H9 (cell line): ENCODE data around the gene CELF3. TPM values are rescaled to one million over a fixed set of nuclear protein-coding genes. Genes with fewer than 3 reads are reported as not detected.

Experiments used
- DNase-seq: peaks from one replicate; pipeline ENCODE4 v3.0.0-alpha.2; 2017
- H2AFZ ChIP-seq: one replicate; pipeline ENCODE4 v1.6.1; 2013; ENCODE audit warnings: mild to moderate bottlenecking, low read length, control low read depth, moderate library complexity
- H2AK5ac ChIP-seq: 2 replicates; pipeline ENCODE4 v1.6.1; 2013; ENCODE audit warnings: low read length, control low read depth, mixed read lengths; ENCODE audit not compliant: insufficient read length
- H2BK120ac ChIP-seq: one replicate; pipeline ENCODE4 v1.6.1; 2013; ENCODE audit warnings: low read depth, mild to moderate bottlenecking, low read length, control low read depth, inconsistent platforms; ENCODE audit not compliant: poor library complexity, severe bottlenecking
- H2BK12ac ChIP-seq: 2 replicates; pipeline ENCODE4 v1.6.1; 2013; ENCODE audit warnings: low read length, control low read depth, mixed read lengths, low read depth; ENCODE audit not compliant: insufficient read length
- H2BK15ac ChIP-seq: 2 replicates; pipeline ENCODE4 v1.6.1; 2013; ENCODE audit warnings: low read depth, low read length, control low read depth
- H2BK20ac ChIP-seq: one replicate; pipeline ENCODE4 v1.6.1; 2013; ENCODE audit warnings: low read depth, mild to moderate bottlenecking, low read length, control low read depth, inconsistent platforms; ENCODE audit not compliant: poor library complexity, severe bottlenecking
- H2BK5ac ChIP-seq: 2 replicates; pipeline ENCODE4 v1.6.1; 2013; ENCODE audit warnings: low read length, control low read depth, mixed read lengths; ENCODE audit not compliant: insufficient read length
- H3K14ac ChIP-seq: 2 replicates; pipeline ENCODE4 v1.6.1; 2013; ENCODE audit warnings: low read length, control low read depth; ENCODE audit not compliant: insufficient read depth
- H3K18ac ChIP-seq: 2 replicates; pipeline ENCODE4 v1.6.1; 2013; ENCODE audit warnings: low read depth, mild to moderate bottlenecking, mixed read lengths, low read length, control low read depth; ENCODE audit not compliant: insufficient read length
- H3K23ac ChIP-seq: 2 replicates; pipeline ENCODE4 v1.6.1; 2013; ENCODE audit warnings: low read length, control low read depth, mixed read lengths, low read depth; ENCODE audit not compliant: insufficient read length
- H3K23me2 ChIP-seq: 2 replicates; pipeline ENCODE4 v1.6.1; 2013; ENCODE audit warnings: low read depth, mild to moderate bottlenecking, mixed read lengths, low read length, control low read depth; ENCODE audit not compliant: insufficient read length, poor library complexity, severe bottlenecking
- H3K27ac ChIP-seq: 2 replicates; pipeline ENCODE4 v1.5.1; 2013; ENCODE audit warnings: low read length, control low read depth, mixed read lengths, low read depth; ENCODE audit not compliant: insufficient read length
- H3K27me3 ChIP-seq: 2 replicates; pipeline ENCODE4 v1.6.1; 2013; ENCODE audit warnings: low read length, control low read depth, inconsistent platforms; ENCODE audit not compliant: insufficient read depth
- H3K4ac ChIP-seq: 2 replicates; pipeline ENCODE4 v1.6.1; 2013; ENCODE audit warnings: low read depth, mild to moderate bottlenecking, control low read depth, inconsistent platforms, low read length, moderate library complexity
- H3K4me1 ChIP-seq: 2 replicates; pipeline ENCODE4 v1.6.1; 2013; ENCODE audit warnings: low read length, control low read depth, inconsistent platforms; ENCODE audit not compliant: insufficient read depth
- H3K4me2 ChIP-seq: 2 replicates; pipeline ENCODE4 v1.6.1; 2013; ENCODE audit warnings: low read length, control low read depth, mixed read lengths; ENCODE audit not compliant: insufficient read length, insufficient read depth
- H3K56ac ChIP-seq: 2 replicates; pipeline ENCODE4 v1.6.1; 2013; ENCODE audit warnings: low read depth, mild to moderate bottlenecking, mixed read lengths, low read length, control low read depth; ENCODE audit not compliant: insufficient read length
- H3K79me1 ChIP-seq: 2 replicates; pipeline ENCODE4 v1.6.1; 2013; ENCODE audit warnings: low read depth, mild to moderate bottlenecking, moderate library complexity, low read length, control low read depth, inconsistent platforms; ENCODE audit not compliant: insufficient read depth, poor library complexity, severe bottlenecking
- H3K79me2 ChIP-seq: 2 replicates; pipeline ENCODE4 v1.6.1; 2013; ENCODE audit warnings: low read length, control low read depth, inconsistent platforms; ENCODE audit not compliant: insufficient read depth
- H3K9ac ChIP-seq: 2 replicates; pipeline ENCODE4 v1.6.1; 2013; ENCODE audit warnings: low read length, control low read depth, mixed read lengths; ENCODE audit not compliant: insufficient read length; ENCODE audit errors: extremely low read depth
- H3K9me3 ChIP-seq: one replicate; pipeline ENCODE4 v1.6.1; 2013; ENCODE audit warnings: low read depth, low read length, inconsistent platforms; ENCODE audit not compliant: control insufficient read depth
- H3T11ph ChIP-seq: one replicate; pipeline ENCODE4 v1.6.1; 2013; ENCODE audit warnings: mild to moderate bottlenecking, low read length, control low read depth, inconsistent platforms
- H4K20me1 ChIP-seq: one replicate; pipeline ENCODE4 v1.6.1; 2013; ENCODE audit not compliant: control insufficient read depth, insufficient read length, insufficient read depth
- H4K5ac ChIP-seq: 2 replicates; pipeline ENCODE4 v1.6.1; 2013; ENCODE audit warnings: low read depth, mild to moderate bottlenecking, mixed read lengths, low read length, control low read depth; ENCODE audit not compliant: insufficient read length
- H4K8ac ChIP-seq: replicated peaks from 2 replicates; pipeline ENCODE4 v1.6.1; 2013; ENCODE audit warnings: low read length, control low read depth, mixed read lengths, low read depth; ENCODE audit not compliant: insufficient read length
- H4K91ac ChIP-seq: 2 replicates; pipeline ENCODE4 v1.6.1; 2013; ENCODE audit warnings: low read depth, mild to moderate bottlenecking, moderate library complexity, mixed read lengths, low read length, control low read depth; ENCODE audit not compliant: insufficient read length
- H3K27ac Mint-ChIP-seq, 3 experiments: 2 replicates in 2 of 3; 3 replicates in 1 of 3; pipeline ENCODE4 v1.8.0; 2020 to 2021; ENCODE audit warnings: mixed read lengths in 3 of 3, mild to moderate bottlenecking in 1 of 3, moderate library complexity in 1 of 3
- H3K27me3 Mint-ChIP-seq: 2 replicates; pipeline ENCODE4 v1.8.0; 2021; ENCODE audit warnings: low read depth, mild to moderate bottlenecking, moderate library complexity, mixed read lengths
- H3K36me3 Mint-ChIP-seq, 3 experiments: 2 replicates in 2 of 3; 3 replicates in 1 of 3; pipeline ENCODE4 v1.8.0; 2020 to 2021; ENCODE audit warnings: low read depth in 3 of 3, mixed read lengths in 3 of 3; ENCODE audit not compliant: insufficient read depth in 1 of 3
- H3K4me1 Mint-ChIP-seq, 2 experiments: 2 replicates each; pipeline ENCODE4 v1.8.0; 2020; ENCODE audit warnings: mixed read lengths in 2 of 2
- H3K4me3 Mint-ChIP-seq, 2 experiments: 2 replicates in 1 of 2; 3 replicates in 1 of 2; pipeline ENCODE4 v1.8.0; 2020 to 2021; ENCODE audit warnings: mild to moderate bottlenecking in 2 of 2, mixed read lengths in 2 of 2, moderate library complexity in 1 of 2
- H3K9me3 Mint-ChIP-seq, 2 experiments: 2 replicates in 1 of 2; 3 replicates in 1 of 2; pipeline ENCODE4 v1.8.0; 2020; ENCODE audit warnings: mild to moderate bottlenecking in 2 of 2, mixed read lengths in 2 of 2, moderate library complexity in 1 of 2
- WGBS: extraction: QIAGEN DNeasy Blood & Tissue Kit; methylation state at CpG from one replicate; pipeline ENCODE4 v1.1.7; 2013; ENCODE audit warnings: missing lambda C conversion rate, low lambda C conversion rate, mixed read lengths; ENCODE audit not compliant: insufficient read length; ENCODE audit errors: extremely low coverage; 5-methylcytosine and 5-hydroxymethylcytosine counted together
- total RNA-seq: library from RNA; stranded (reverse); gene quantifications from 2 replicates; pipeline ENCODE4 v1.2.1, GENCODE V29; 2021
- TF ChIP-seq, protein P1 (sequence below): fragments of 200-600 bp; sonication (generic); conservative IDR thresholded peaks from 3 replicates; pipeline ENCODE4 v1.8.0; 2021; ENCODE audit warnings: antibody characterized with exemption, mild to moderate bottlenecking

CELF3 gene
- total RNA-seq, 1 experiment from 2014 or later: 0.90 TPM

- peaks cover 9 to 12% of the 10 kb centered on the region in 2 experiments for H3K4me1 Mint-ChIP-seq
- Histone ChIP-seq H2BK120ac (no peak within 1 kb of the TSS), H3K9me3 (no peaks in the 10 kb centered on the region), H4K8ac (no peak within 1 kb of the TSS), H3K23me2 (peaks cover 9% of the 10 kb centered on the region), H3K27ac (no peak within 1 kb of the TSS), H3K9ac (peak within 1 kb of the TSS; percentile 89), H2BK15ac (no peak within 1 kb of the TSS), H2BK12ac (no peak within 1 kb of the TSS), H3K27me3 (no peaks in the 10 kb centered on the region), H2BK5ac (no peak within 1 kb of the TSS), H4K20me1 (no peaks in the 10 kb centered on the region), H3K18ac (peak within 1 kb of the TSS; percentile 90), H3K4ac (no peak within 1 kb of the TSS), H3K79me2 (no peaks in the 10 kb centered on the region), H3T11ph (no peak within 1 kb of the TSS), H3K23ac (no peak within 1 kb of the TSS), H3K56ac (no peak within 1 kb of the TSS), H3K79me1 (no peaks in the 10 kb centered on the region), H3K14ac (peak within 1 kb of the TSS; percentile 89), H3K4me1 (no peaks in the 10 kb centered on the region; the same call in none of the 2 replicates), H2BK20ac (no peak within 1 kb of the TSS), H2AK5ac (no peak within 1 kb of the TSS), H4K91ac (no peak within 1 kb of the TSS), H4K5ac (peak within 1 kb of the TSS; percentile 87), H3K4me2 (peak within 1 kb of the TSS; percentile 77), H2AFZ (peak within 1 kb of the TSS; percentile 79)
- peak within 1 kb of the TSS; percentile 77 to 95 for H3K4me3 Mint-ChIP-seq
- TF ChIP-seq, protein P1, sequence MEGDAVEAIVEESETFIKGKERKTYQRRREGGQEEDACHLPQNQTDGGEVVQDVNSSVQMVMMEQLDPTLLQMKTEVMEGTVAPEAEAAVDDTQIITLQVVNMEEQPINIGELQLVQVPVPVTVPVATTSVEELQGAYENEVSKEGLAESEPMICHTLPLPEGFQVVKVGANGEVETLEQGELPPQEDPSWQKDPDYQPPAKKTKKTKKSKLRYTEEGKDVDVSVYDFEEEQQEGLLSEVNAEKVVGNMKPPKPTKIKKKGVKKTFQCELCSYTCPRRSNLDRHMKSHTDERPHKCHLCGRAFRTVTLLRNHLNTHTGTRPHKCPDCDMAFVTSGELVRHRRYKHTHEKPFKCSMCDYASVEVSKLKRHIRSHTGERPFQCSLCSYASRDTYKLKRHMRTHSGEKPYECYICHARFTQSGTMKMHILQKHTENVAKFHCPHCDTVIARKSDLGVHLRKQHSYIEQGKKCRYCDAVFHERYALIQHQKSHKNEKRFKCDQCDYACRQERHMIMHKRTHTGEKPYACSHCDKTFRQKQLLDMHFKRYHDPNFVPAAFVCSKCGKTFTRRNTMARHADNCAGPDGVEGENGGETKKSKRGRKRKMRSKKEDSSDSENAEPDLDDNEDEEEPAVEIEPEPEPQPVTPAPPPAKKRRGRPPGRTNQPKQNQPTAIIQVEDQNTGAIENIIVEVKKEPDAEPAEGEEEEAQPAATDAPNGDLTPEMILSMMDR: no peak
- no CpG with 5 or more reads among the region's 68 CpGs for WGBS
- no peaks in the 10 kb centered on the region; the same call in 1 of the 2 replicates for H3K27me3 Mint-ChIP-seq
- H3K36me3 Mint-ChIP-seq: peaks cover 22 to 37% (median 33%) of the 10 kb centered on the region in 3 experiments; a peak in 6 of 7 replicates
- H3K9me3 Mint-ChIP-seq: no peaks in the 10 kb centered on the region
- peak; percentile 82 for DNase-seq
- peak within 1 kb of the TSS; percentile 87 to 98 (median 90) for H3K27ac Mint-ChIP-seq
Observed at GRCh38 chr1:151762941-151763921, 46.6 kb upstream of the CELF3 start, which contains the start of gene MRPL9. Gene MRPL9 (minus strand): TSS chr1:151763496. CDS start chr1:151763479, 17 bp downstream.
